GM19240 (cell line): ENCODE data around the gene CD47.

ENCODE experiments used
- DNase-seq: peaks from one replicate; pipeline ENCODE4 v3.0.0; 2011; ENCODE audit warnings: low spot score; ENCODE audit not compliant: insufficient read length

The CD47 gene

DNA sequence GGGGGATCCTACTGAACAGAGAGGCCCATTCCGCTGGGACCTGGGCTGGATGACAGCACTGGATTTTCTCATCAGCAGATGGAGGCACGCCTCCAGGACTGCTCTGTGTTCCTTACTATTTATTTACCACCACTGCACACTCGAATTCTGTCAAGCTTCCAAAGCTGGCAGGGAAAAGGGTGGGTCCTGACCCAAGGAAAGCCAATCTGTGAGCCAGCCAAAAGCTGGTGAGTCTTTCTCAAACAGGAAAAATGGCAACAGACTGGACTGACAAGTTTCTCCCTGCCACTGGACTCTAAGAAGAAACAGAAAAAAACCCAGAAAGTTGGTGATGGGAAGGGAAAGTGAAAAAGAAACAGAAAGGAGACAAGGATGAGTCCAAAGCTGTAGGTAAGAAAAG lies 37.8 kb downstream of the CD47 start:
- no peak for DNase-seq

DNA sequence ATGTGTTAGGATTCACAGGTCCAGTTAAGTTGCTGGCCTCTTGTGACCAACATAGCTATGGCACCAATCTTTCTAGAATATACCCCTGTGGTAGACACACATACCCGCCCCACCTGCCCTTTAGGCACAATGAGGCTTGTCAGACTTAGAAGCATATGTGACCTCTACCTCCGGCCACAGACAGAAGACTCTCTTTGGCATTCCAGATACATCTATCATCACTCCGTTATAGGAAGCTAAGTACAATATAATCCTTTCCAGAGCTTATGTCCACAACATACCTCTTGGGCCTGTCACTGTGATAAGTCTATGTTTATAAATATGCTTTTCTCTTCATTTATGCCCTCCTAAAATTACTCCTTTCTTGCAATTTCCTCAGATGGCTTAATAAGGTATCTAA lies 39.8 kb downstream of the CD47 start:
- no peak for DNase-seq

DNA sequence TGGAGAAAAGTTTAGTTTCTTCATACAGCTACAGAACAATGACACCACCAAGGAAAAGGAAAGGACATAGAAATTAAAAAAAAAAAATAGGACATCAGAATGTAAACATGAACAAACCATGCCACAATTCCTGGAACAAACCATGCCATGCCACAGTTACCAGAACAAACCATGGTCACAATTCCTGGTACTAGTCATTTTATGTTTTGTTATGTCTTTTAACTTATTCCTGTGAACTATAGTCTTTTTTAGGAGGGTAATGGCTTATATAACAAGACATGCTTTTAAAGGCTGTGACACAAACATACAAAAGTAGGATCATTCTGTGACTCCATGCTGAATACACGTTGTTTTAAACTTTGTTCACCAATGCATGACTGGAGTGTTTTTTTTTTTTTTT lies 42.8 kb downstream of the CD47 start:
- DNase-seq: no peak

DNA sequence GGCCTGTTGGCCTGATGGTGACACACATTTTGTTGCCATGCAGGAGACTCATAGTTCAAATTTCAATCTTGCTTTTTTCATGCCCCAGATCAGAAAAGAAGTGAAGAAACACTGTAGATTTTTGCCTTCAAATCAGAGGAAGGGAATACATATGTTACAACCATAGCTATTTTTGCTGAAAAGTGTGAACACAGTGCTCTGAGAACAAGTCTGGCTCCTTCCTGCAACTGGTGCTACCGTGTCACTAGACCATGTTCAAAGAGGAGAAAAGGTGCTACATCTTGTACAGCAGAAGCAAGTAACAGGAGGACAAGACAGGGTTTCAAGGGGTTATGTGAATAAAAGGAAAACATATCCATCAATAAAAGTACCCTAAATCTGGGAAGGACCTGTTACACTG lies 44.6 kb downstream of the CD47 start:
- DNase-seq: no peak

DNA sequence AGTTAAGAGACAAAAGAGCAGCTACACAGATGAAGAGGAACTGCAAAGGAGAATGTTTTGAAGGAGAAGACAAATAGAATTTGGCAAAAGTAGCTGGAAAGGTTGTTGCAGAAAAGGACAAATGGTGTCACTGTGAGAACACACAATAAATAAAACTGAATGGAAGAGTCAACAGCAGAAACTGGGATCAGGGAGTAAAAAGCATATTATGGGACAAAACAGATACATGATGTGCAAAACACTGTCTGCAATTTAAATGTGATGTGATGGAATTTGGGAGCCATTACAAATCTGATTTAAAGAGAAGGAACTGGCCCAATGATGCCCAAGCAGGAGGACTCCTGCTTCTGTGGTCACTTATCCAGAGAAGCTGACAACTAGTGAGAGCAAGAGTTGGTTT lies 46.1 kb downstream of the CD47 start:
- no peak for DNase-seq

DNA sequence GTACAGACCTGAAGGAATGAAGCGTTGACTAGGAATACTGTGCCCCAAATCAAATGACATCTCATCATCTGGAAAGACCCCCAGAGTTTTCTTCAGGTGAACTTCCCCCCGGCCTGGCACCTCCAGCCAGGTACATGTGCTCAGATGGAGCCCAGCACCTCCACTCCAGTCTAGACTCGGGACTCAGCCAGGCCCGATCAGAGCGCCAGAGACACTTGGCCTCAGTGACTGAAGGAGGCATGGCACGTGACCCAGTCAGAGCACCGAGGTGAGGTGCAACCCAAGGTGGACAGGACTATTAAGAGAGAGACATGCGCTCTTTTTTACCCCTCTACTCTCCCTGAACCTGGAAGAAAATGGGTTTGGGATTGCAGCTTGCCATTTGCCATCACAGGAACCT lies 48.5 kb downstream of the CD47 start:
- DNase-seq: no peak

DNA sequence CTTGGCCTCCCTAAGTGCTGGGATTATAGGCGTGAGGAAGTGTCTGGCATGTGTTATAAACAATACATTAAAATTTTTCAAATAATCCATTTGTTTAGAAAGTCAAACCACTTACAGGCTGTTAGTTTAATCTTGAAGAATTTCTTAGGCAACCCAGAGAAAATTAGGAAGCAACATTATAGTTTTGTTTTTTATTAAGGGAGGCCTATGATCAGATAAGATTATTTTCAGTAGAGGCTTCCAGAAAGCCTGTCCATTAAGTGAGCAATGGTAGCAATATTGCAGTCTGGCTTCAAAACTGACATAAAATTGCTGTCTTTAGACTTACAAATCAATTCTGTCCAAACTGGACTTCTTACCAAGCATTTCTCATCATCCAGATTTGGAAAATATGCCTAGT lies 49.6 kb downstream of the CD47 start:
- DNase-seq: no peak

DNA sequence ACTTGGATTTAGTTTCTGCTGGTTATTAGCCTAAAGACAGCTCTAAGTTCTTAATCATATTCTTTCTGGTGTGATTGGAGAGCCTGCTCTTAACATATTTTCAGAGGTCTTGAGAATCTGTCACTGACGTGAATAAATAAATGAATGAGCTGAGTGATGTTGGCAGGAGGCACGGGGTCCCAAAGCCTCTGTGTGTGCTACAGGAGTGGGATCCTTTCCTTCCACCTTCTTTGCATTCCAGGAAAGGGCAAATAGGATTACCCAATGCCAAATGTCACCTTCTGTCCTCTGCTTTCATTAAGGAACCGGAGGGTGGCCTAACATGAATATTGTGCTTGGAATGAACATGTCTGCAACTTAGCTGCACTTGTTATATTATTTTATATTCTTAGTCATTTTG lies 53.1 kb downstream of the CD47 start:
- DNase-seq: no peak

DNA sequence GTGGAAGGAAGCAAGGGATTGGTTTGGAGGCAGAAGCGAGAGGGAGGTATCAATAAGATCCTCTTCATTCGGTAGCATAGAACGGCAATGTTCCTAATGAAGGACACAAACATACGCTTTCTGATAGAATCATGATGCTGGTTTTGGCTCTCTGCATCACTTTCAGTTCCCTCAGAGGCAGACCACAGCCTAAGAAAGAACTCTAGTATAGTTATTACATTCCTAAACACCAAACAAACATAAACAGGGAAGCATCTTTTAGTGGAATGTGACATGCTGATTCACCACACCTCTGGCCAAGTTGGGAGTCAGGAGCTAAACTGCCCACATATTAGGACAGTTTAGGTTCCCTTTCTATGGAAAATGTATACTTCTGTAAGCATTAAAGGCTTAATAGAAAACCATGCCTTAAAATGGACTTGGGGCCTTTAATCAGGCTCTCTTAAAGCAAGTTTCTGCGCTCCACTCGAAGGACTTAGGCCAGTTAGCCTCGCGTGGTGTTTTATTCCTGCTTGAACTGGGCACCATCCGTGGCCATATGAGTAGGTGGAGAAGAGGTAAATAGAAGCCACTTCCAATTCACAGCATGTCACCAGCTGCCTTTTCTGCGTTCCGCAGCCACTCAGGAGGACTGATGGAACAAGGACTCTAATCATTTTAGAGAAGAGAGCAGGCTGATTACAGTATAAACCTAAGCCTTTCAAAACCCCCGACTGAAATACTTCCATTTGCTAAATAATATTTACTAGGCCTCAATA lies 53.7 kb downstream of the CD47 start:
- DNase-seq: no peak

DNA sequence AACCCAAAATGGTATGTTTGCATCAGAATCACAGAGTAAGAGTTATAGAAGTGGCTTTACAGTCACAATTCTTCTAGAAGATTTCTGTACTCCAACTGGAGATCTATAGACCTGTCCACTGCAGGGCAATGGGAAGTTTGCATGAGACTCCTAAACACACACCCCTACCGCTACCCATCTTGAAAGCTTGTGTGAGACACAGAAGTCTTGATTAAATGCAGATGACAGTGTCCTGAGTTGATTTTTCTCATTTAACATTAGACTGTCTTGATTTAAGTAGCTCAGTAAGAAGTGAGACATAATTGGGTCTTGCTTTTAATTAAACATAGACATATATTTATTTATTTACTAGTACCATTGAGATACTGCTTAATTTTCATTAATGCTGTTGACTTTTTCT lies 54.4 kb downstream of the CD47 start:
- DNase-seq: no peak

DNA sequence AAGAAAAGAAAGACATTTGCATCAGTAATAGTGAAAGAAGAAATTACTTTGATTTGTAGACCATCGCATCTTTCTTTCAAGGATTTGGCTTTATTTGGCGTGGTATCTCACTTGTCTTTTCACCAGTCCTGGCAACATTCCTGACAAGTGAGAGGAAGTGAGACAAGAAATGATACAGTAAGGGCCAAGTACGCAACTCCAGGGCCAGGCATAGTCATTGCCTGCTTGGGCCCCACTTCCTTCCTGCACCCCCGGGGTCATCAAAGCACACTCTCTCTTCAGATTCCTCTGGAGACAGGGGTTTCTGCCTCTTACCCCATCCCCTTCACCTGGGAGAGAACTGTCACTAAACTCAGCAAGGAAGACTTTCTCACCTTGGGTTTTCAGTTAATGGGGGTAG lies 55.1 kb downstream of the CD47 start:
- DNase-seq: no peak

DNA sequence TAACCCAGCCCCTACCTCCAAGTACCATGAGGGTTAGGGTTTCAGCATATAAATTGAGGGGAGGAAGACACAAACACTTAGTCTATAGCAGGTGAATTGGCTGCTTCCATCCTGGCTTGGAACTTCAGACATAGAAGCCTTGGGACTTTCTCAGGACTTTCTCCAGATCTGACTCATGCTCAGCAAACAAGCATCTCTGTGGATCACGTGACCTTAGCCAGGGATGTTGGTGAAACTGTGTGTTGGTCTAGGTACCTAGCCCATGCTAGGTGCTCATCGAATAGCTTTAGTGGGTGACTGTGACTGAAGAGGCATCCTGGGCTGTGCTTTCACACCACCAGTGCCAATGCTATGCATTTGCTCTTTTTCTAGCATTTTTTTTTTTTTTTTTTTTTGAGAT lies 58.9 kb downstream of the CD47 start:
- no peak for DNase-seq

DNA sequence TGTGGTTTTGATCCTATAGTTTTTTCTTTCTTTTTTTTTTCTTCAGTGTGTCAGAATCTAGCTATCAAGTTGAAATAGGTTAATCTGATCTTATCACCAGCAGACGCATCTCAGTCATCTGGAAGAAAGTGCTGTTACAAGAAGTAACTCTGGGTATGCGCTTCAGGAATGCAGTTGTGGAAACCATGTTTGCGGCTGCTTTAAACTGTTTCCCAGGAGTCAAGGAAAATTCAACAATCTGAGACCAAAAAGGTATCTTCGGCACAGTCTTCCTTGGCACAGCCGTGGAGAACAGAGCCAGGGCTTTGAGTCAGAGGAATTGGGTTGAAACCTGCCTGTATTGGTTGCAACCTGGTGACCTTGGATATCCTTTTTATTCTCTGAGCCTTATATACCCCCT lies 59.9 kb downstream of the CD47 start:
- DNase-seq: no peak

DNA sequence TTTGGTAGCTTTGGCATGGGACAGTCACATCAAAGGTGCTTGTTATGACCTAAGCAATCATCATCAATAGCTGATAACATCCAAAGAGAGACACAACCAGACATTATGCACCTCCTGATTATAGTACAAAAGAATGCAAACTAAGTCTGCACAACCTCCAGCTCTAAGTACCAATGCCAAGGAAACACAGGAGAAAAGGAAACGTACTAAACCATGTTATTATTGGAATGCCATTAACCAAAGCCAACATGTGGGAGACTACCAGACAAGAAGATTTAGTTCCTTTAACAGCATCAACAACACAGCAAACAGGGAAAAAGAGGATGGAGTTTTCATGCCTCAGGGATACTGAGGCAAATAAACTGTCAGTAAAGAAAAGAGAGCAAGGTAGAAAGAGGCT lies 61.4 kb downstream of the CD47 start:
- DNase-seq: no peak

DNA sequence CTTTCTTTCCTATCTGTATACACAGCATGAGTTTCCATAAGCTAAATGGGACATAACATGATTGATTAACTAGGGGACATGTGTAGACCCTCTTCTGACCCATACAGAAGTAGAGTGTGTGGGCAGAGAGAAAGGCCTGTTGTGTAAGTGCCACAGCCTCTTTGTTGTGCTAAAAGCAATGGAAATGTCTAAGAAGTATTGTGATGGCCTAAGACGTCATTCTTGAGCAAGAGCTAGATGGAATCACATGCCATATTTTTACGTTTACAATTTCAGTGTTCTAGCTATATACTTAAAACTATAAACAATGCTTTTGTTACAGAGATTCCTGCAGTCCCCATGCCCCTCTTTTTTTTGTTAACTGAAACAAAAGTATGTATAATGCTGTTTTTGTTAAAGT lies 61.9 kb downstream of the CD47 start:
- DNase-seq: no peak

DNA sequence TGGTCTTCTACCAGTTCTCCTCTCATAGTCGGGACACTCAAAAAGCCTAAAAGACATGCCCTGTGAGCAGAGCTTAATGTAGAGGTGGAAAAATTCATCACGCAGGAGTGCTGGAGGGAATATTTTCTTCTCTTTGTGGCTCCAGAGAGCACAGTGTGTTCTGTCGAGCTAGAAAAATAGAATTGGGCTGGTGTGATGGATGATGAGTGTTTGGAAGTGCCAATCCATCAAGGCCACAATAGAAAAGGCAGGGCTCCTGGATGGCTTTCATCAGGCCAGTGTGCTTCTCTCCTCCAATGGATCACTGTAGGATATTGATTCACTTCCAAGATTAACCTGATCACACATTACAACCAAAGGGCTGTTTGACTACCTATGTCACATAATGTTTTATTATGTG lies 65.7 kb downstream of the CD47 start:
- no peak for DNase-seq

DNA sequence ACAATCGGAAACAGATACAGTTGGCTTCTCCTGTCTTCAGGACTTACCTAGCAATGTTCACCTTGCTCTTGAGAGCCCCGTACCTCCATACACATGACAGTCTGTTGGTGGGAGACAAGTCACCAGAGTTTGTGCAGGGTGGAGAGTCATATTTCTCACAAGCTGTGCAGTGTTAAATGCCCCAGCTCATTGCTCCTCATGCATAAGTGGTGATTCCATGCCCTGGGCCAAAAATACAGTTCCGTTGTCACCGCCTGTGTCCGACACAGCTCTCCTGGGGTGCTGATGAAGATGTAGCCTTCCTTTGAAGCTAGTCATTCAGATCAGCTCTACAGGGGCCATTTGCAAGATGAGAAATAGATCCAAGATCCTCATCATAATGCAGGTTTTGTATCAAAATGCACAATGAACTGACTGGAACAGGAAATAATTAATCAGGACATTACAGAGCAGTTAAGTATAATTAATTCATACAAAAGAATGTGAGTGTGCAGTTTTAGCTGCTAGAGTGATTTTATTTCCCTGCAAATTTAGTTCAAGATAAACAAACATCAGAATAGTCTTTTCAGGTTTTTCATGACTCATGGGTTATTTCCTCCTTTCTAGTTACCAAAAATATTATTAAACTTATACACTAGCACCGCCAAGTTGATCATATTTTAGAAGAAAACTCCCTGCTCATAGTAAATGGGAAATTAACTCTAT lies 66.5 kb downstream of the CD47 start:
- DNase-seq: no peak

DNA sequence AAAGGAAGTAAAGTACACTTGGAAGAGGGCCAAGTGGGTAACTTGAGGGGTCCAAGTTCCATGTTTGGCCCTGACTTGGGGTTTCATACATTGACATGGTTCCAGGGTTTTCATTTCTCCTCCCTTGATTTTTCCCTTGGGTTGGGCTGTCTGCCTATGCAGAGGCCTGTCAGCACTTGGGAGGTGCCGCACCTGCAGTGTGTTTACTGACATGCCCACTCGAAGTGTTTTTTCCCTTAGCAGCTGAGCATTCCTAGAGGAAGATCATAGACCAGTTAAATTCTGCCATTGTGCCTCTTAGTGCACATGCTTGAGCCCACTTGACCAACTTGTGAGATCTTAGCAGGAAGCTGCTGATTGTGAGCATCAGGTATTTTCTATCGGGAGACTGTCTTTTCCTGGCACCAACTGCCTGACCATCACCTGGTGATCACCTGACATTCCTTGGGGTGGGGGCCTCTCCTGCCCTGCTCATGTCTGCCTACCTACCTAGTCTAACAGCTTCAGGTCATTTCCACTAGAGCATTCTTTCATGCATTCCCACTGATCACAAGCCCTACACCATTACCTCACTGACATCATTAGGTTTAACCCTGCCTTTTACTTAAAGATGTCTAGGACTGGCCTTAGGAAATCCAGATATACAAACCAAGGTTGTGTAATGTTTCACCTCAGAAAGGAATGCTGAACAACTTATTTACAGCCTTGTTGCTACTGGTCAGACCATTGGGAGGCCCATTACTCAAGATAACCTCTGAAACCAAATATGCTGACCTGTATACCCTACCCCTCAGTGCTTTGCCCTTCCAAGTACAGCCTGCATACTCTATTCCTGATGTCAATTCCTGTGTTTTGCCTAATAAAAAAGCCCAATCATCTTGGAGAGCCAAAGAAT lies 68.3 kb downstream of the CD47 start:
- DNase-seq: no peak

DNA sequence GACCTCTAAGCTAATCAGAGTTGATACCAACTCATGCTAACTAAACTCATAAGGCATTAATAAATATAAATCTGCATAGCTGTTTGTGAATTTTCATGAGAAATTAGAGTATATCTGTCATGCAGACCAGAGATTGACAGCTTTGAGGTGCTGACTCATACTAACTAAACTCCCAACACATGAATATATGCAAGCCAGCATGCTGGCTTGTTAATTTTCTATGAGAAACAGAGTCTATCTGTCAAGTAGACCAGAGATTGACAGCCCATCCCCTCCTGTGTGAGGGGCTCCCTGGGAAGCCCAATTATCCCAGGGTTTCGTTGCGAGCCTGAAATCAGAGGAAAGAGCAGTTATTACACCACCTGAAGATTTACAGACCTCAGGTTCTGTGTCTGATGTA lies 69.3 kb downstream of the CD47 start:
- DNase-seq: no peak

DNA sequence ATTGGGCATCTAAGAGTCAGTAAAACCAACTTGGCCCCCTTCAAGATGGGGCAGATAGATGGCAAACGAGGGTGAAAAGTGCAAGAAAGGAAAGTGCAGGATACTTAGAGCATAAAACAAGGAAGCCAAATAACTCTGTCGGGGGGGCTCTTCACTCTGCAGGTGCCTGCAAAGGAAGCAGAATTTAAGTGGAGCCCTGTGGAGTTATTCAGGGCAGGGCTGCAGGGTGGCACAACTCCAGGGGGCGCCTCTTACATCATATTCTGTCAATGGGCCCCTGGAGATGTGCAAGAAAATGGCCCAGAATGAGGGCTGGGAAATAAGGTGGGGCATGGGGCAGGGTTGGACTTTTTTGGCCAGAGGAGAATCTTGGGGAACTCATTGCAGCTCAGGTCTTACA lies 69.7 kb downstream of the CD47 start:
- no peak for DNase-seq

DNA sequence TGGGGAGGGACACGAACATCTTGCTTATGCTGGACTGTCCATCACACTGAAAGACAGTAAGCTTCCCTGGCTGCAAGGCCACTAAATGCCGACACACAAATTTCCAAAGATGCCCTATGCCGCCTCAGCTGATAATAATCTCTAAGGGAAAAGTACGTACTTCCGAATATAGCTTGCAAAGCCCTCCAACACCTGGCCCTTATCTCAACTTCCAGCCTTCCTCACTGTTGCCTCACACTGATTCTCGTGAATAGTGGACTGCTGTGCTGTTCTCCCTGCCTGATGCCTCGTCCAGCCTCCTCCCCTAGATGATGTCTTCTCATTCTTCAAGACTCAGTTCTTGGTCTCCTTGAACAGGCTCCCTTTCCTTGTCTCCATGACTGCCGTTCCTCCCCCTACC lies 72.3 kb downstream of the CD47 start:
- no peak for DNase-seq

DNA sequence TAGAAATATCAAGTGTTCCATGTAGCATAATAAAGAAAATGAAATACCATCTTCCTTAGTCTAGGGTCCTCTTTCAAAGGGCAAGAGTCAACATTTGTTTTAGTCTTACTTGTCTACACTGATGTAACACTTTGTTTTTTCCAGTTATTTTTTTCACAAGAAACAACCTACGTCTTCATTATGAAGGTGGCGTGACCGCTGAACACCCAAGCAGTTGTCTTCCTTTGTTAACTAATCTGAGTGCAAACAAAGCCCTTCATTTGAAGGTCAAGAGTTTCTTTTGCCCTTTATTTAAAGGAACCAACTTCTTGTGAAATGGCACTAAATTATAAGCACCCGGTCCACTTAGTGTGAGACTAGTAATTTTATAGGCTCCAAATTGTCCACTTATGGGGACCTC lies 73.2 kb downstream of the CD47 start:
- DNase-seq: no peak
